ENCODE data around the gene SNCAIP. TPM values are rescaled to one million over a fixed set of nuclear protein-coding genes. Genes with fewer than 3 reads are reported as not detected.

SNCAIP gene
- total RNA-seq, 1 experiment from 2014 or later: 1.2 TPM

DNA sequence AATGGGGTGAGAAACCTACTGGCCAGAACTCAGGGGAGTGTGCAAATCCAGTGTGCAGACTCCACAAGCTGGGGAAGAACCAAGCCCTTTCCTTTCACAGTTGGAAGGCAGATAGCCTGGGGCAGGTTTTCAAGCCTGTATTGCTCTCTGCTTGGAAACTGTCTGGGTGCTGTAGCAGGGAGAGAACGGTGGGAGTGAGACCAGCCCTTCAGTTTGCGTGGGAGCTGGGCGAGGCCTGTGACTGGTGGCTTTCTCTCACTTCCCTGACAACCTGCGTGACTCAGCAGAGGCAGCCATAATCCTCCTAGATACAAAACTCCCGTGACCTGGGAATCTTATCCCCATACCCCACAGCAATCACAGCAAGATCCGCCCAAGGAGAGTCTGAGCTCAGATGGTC, 44.9 kb upstream of the SNCAIP start:
- intact Hi-C loops (cut with micrococcal nuclease; ENCODE audit: unreplicated experiment): no loop called here
- Mint-ChIP-seq H3K36me3 (ENCODE audit: insufficient read depth, unreplicated experiment) (no peaks in the 10 kb centered on the region), H3K4me3 (ENCODE audit: unreplicated experiment) (no peak overlapping the region), H3K27me3 (ENCODE audit: insufficient read depth, unreplicated experiment) (peaks cover 5% of the 10 kb centered on the region), H3K9me3 (ENCODE audit: unreplicated experiment) (peaks cover 9% of the 10 kb centered on the region), H3K4me1 (ENCODE audit: low read depth, unreplicated experiment) (peaks cover 14% of the 10 kb centered on the region), H3K27ac (ENCODE audit: unreplicated experiment) (no peak overlapping the region)
- BruUV-seq (replicated peaks): no TSS peak
- POLR2A ChIA-PET: no interaction called here
- DNase-seq: no peak
- TF ChIP-seq, protein P1, sequence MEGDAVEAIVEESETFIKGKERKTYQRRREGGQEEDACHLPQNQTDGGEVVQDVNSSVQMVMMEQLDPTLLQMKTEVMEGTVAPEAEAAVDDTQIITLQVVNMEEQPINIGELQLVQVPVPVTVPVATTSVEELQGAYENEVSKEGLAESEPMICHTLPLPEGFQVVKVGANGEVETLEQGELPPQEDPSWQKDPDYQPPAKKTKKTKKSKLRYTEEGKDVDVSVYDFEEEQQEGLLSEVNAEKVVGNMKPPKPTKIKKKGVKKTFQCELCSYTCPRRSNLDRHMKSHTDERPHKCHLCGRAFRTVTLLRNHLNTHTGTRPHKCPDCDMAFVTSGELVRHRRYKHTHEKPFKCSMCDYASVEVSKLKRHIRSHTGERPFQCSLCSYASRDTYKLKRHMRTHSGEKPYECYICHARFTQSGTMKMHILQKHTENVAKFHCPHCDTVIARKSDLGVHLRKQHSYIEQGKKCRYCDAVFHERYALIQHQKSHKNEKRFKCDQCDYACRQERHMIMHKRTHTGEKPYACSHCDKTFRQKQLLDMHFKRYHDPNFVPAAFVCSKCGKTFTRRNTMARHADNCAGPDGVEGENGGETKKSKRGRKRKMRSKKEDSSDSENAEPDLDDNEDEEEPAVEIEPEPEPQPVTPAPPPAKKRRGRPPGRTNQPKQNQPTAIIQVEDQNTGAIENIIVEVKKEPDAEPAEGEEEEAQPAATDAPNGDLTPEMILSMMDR (IDR thresholded peaks at IDR 0.05; ENCODE audit: insufficient read depth in 1 of 2, low read depth in 1 of 2, low read length in 1 of 2, severe bottlenecking in 1 of 2, unreplicated experiment in 1 of 2): no peak
- H3K9me3 ChIP-seq: no peaks in the 10 kb centered on the region
- CTCF ChIA-PET: no interaction called here
- no peaks in the 10 kb centered on the region for H3K36me3 ChIP-seq (ENCODE audit: control insufficient read depth, insufficient read depth, low read length)
- H3K4me3 ChIP-seq (ENCODE audit: low read depth, low read length): no peak overlapping the region
- no peaks in the 10 kb centered on the region for H3K4me1 ChIP-seq
- no peaks in the 10 kb centered on the region for H3K27me3 ChIP-seq (replicated peaks; ENCODE audit: control insufficient read depth, insufficient read depth, low read length)

DNA sequence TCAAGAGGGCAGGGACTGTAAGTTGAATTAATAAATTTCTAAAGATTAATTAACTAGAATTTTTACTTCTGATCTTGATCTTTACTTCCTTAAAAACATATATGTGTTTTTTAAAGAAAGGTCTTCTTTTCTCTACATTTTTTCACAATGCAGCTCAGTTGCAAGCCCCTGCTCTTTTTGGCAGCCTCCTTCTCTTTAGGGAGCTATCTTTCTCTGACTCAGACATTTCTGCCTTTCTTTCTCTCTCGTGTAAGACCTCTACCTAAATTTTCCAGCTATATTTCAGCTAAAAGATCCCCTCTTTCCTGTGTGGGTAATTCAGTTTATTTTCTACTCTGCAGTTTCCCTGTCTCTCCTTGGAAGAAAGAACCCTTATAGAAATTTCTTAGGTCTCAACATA, 38.3 kb upstream of the SNCAIP start:
- no peaks in the 10 kb centered on the region for H3K36me3 Mint-ChIP-seq (ENCODE audit: insufficient read depth, unreplicated experiment)
- H3K4me1 ChIP-seq: no peaks in the 10 kb centered on the region
- intact Hi-C loops (cut with micrococcal nuclease; ENCODE audit: unreplicated experiment): no loop called here
- H3K27ac Mint-ChIP-seq (ENCODE audit: unreplicated experiment): no peak overlapping the region
- peaks cover 5% of the 10 kb centered on the region for H3K27me3 Mint-ChIP-seq (ENCODE audit: insufficient read depth, unreplicated experiment)
- no peaks in the 10 kb centered on the region for H3K27me3 ChIP-seq (replicated peaks; ENCODE audit: control insufficient read depth, insufficient read depth, low read length)
- H3K9me3 Mint-ChIP-seq (ENCODE audit: unreplicated experiment): no peaks in the 10 kb centered on the region
- no TSS peak for BruUV-seq (replicated peaks)
- CTCF ChIA-PET: no interaction called here
- no peak overlapping the region for H3K4me3 Mint-ChIP-seq (ENCODE audit: unreplicated experiment)
- DNase-seq: no peak
- no peaks in the 10 kb centered on the region for H3K36me3 ChIP-seq (ENCODE audit: control insufficient read depth, insufficient read depth, low read length)
- no peak overlapping the region for H3K4me3 ChIP-seq (ENCODE audit: low read depth, low read length)
- TF ChIP-seq, protein P1 (IDR thresholded peaks at IDR 0.05; ENCODE audit: insufficient read depth in 1 of 2, low read depth in 1 of 2, low read length in 1 of 2, severe bottlenecking in 1 of 2, unreplicated experiment in 1 of 2): no peak
- H3K4me1 Mint-ChIP-seq (ENCODE audit: low read depth, unreplicated experiment): no peaks in the 10 kb centered on the region
- POLR2A ChIA-PET: no interaction called here
- H3K9me3 ChIP-seq: no peaks in the 10 kb centered on the region

DNA sequence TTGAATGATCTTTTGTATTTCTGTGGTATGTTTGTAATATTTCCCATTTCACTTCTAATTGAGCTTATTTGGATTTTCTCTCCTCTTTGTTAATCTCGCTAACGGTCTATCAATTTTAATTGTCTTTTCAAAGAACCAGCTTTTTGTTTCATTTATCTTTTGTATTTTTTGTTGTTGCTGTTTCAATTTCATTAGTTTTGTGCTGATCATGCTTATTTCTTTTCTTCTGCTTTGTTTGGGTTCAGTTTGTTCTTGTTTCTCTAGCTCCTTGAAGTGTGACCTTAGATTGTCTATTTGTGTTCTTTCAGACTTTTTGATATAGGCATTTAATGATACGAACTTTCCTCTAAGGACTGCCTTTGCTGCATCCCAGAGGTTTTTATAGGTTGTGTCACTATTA, 28.4 kb upstream of the SNCAIP start:
- intact Hi-C loops (cut with micrococcal nuclease; ENCODE audit: unreplicated experiment): no loop called here
- Histone ChIP-seq H3K4me1 (no peaks in the 10 kb centered on the region), H3K36me3 (ENCODE audit: control insufficient read depth, insufficient read depth, low read length) (no peaks in the 10 kb centered on the region), H3K9me3 (no peaks in the 10 kb centered on the region), H3K4me3 (ENCODE audit: low read depth, low read length) (no peak overlapping the region), H3K27me3 (replicated peaks; ENCODE audit: control insufficient read depth, insufficient read depth, low read length) (no peaks in the 10 kb centered on the region)
- Mint-ChIP-seq H3K9me3 (ENCODE audit: unreplicated experiment) (no peaks in the 10 kb centered on the region), H3K4me3 (ENCODE audit: unreplicated experiment) (no peak overlapping the region), H3K36me3 (ENCODE audit: insufficient read depth, unreplicated experiment) (no peaks in the 10 kb centered on the region), H3K27ac (ENCODE audit: unreplicated experiment) (no peak overlapping the region), H3K27me3 (ENCODE audit: insufficient read depth, unreplicated experiment) (peaks cover 3% of the 10 kb centered on the region), H3K4me1 (ENCODE audit: low read depth, unreplicated experiment) (peaks cover 6% of the 10 kb centered on the region)
- no peak for DNase-seq
- BruUV-seq (replicated peaks): no TSS peak
- TF ChIP-seq, protein P1 (IDR thresholded peaks at IDR 0.05; ENCODE audit: insufficient read depth in 1 of 2, low read depth in 1 of 2, low read length in 1 of 2, severe bottlenecking in 1 of 2, unreplicated experiment in 1 of 2): no peak
- CTCF ChIA-PET: no interaction called here
- POLR2A ChIA-PET: no interaction called here

Measured in Caco-2 (cell line).